Activated T-cell treated with anti-CD3 and anti-CD28 coated beads, Interleukin-2, amount 50 U/mL, for 1 hour (primary cell): ENCODE data around the gene CELA1.

Experiments
- DNase-seq: peaks from one replicate; pipeline ENCODE4 v3.0.0-alpha.2; 2020

The CELA1 gene

DNA sequence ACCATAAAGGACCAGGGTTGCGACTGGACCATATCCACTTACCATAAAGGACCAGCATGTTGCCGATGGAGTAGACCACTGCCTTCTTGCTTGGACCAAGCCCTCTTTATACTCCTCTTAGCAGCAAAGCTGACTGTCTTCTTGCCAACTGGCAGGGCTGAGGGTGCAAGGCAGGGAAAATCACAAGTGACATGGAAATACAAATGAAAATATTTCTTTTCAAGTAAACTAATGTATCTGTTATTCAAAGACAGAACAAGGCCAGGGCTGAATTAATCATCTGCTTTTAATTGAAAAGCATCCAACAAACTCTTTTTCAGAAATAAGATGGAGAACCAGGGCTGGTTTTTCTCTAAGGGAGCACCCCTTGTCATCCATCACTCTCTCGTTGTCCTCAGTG lies at the start of gene CELA1:
TSS of gene CELA1 (minus strand) at position 99 of the 400 bp plus-strand sequence. CDS start at position 58, 41 bp downstream.
- DNase-seq = no peak

DNA sequence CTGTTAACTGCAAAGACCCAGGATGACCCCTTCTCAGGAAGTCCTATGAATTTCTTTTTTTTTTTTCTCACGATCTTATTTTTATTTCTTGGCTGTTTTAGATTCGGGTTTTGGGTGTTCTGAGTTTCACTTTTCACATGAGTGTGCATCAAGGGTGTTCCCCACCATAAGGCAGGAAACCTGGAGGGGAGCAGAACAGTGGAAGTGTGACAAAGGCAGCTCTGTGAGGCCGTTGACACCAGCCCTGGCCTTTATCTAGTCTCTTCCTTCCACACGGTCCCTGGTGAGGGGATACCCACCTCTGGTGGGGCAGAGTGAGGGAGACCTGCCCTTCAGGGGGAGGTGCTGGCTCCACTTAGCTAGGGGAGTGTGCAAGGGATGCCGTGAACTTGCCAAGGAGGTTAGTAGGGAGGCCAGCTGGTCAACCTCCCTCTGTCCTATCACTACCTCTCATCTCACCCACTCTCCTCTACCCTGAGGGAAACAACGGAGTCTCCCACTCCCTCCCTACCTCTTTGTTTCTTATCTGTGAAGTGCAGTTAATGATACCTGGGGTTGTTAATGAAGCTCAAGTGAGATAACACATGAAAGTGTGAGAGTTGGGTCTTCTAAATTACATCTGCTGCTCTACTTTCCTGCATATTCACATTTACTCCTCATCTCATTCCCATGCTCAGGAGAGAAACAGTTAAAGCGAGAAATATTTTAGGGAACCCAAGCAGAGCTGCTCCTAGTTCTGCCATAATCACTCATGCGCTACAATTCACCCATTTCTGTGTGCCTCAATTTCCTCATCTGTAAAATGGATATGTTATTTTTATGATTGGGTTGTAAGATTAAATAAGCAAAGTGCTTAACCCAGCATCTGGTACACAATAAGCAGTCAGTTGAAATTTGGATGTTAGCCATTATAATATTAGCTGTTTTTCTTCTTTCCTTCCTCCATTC lies 49.1 kb upstream of the CELA1 start:
- DNase-seq = peak; percentile 36

DNA sequence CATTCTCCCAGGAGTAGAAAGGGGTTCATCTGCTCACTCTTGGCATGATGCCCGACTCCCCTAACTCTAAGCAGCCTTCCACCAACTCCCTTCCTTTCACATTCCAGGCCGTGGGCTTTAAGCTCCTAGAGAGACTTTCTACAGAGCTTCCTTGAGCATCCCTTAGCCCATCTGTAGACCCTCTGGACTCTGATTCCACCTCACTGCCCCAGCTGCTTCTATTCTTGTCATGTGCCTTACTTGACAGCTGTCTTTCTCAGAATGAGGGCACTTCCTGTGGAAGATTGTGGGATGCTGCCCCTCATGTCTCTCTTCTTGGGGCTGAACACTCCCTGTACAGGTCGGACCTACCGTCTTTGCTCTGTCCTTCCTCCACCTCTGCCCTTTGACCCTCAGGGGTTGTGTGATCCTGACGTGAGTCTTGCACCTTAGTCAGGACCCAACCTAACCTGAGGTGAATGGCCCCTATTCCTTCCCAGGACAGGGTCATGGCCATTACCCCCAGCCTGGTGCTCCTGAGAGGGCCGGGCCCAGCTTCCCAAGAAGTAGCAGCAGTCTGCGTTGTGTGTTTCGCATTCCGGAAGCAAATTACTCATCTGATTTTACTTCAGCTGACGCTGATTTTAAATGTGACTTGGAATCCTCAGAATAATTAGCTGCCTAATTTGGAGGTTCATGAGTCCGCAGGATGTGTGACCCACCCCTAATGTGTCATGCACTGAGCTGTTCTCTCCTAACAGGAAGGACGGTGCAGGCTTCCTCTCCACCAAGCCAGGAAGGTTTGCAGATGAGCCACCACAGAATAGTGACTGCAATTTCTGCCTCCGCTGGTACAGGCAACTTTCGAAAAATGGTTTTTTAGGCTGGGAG lies 47.4 kb upstream of the CELA1 start:
- DNase-seq = peak; percentile 57

DNA sequence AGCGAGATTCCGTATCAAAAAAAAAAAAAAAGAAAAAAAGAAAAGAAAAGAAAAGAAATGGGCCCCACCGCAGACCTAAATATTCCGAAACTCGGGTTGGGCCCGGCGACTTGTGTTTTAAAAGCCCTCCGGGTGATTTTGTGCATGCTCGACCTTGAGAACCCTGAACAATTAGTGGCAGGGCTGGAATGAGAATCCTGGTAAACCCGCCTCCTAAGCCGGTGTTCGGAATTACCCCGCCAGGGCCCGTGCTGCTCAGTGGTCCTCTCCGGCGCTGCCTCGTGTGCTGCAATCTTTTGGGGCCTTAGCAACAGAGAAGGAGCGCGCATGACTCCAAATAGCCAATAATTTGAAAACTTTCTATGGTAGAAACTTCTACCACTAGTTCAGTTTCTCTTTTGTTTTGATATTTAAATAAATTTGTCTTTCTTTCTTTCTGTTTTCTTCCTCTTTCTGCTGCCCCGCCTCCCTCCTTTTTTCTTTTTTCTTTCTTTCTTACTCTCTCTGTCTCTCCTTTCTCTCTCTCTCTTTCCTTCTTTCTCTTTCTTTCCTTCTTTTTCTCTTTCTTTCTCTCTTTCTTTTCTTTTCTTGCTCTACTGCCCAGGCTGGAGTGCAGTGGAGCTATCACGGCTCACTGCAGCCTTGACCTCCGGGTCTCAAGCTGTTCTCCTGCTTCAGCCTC lies 46.2 kb upstream of the CELA1 start:
- peak; percentile 41 for DNase-seq

DNA sequence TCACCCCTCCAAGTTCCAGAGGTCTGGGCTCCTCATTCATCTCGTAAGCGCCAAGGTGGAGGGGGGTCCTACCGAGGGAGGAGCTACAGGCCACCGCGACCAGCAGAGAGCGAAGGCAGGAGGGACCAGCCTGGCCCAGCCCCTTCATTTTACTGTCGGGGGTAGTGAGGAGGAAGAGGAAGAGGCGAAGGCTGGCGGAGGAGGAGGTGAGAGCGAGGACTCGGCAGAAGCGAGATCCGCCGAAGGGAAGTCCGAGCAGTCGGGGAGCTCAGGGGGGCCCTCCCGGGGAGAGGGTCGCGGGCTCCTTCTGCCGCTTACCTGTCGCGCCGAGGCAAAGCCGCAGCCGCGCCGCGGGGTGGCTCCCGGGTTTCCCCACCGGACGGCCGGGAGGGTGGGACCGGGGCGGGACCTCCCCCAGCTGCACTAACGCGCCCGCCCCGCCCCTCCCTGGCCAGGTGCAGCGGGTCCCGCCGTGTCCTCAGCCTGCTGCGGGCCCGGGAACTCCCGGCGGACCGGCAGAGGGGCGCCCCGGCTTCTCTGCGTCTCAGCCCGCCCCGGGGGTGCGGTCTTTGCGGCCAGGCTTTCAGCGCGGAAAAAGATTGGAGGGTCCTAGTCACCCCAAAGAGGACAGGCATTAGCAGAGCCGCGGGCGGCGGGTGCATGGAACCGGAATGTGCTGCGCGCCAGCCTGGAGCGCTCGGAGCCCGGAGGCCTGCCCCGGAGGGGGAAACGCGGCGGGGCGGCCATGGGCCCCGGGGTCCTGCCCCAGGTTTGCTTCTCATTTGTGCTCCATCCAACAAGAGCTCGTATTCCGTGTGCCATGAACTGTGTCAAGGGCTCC lies 45.0 kb upstream of the CELA1 start, which contains the start of gene GALNT6:
TSS of gene GALNT6 (minus strand) at position 124 of the 841 bp plus-strand sequence. CDS start 11,625 bp downstream, outside the sequence.
- peak; percentile 84 for DNase-seq

DNA sequence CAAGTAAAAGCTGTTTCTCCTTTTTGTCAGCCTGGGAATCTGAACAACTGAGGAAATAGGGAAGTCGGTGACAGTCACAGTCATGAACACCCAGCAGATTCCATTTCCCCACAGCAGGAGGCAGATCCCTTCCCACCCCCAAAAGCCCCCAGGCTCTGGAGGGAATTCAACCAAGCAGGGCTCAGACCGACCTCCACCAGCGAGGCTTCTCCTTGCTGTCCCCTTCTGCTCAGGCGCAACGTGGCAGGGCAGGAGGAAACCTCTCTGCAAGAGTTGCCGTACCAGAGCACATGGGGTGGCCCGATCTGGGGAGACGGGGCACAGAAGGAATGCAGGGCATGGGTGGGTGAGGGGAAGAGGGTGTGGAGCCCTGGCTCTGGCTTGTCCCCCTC lies 44.4 kb upstream of the CELA1 start:
- DNase-seq = no peak

DNA sequence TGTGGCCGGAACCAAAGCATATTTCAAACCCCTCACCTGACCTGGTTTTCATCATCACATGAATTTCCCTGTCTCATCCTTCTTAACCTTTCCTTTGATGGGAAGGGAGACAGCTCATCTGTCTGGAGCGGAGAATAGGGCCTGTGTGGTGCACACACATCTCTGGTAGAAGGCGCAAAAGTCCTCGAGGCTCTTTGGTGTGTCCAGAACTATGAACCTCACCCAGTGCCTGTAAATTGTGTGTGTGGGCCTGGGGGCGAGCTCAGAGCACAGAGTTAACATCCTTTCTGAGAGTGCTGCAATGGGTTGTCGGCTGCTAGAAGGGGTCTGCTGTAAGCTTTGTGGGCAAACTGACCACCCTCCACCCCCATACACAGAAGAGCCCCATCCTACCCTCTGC lies 44.0 kb upstream of the CELA1 start:
- no peak for DNase-seq

DNA sequence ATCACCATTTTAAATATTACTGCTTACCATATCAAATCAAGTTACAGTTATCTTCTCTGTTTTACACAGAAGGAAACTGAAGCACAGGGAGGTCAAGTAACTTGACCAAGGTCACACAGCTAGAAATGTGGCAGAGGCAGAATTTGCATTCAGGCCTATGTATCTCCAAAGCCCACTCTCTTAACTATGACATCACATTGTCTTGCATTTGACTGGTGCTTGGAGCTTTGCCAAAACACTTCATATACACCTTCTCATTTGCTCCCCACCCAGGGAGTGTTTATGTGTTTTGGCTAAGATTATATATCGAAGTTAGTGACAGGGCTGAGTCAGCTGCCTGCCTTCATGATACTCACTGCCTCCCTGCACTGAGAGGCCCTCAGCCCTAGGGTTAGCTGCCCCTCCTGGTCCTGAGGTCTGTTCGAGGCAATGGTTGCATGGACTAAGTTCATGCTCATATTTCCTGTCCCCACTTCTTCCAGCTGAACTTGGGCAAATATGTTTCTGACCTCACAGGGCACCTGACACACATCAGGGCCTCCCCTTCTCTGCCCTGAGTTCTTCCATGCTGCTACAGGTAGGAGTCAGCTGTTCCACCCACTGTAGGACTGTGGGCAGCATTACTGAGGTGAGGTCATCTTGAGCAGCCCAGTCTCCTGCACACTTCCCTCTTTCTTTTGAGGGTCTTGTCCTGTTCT lies 43.0 kb upstream of the CELA1 start:
- DNase-seq = peak; percentile 40

DNA sequence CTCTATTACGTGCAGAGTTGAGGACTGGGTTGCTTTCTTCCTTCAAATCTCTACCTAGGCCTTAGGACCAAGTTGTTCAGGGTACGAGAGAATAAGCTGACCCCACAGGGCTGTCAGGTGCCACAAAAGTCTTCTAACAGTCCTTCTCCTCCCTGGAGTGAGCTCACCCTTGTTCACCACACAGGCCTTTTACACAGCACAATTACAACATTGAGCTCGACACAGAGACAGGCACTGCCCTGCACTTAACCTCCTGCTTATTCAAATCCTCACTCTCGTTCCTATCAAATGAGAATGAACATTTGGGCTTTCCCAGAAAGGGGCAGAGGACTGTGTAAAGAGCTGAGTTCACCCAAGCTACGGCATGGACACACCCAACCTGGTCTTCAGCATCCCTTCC lies 42.4 kb upstream of the CELA1 start:
- no peak for DNase-seq

DNA sequence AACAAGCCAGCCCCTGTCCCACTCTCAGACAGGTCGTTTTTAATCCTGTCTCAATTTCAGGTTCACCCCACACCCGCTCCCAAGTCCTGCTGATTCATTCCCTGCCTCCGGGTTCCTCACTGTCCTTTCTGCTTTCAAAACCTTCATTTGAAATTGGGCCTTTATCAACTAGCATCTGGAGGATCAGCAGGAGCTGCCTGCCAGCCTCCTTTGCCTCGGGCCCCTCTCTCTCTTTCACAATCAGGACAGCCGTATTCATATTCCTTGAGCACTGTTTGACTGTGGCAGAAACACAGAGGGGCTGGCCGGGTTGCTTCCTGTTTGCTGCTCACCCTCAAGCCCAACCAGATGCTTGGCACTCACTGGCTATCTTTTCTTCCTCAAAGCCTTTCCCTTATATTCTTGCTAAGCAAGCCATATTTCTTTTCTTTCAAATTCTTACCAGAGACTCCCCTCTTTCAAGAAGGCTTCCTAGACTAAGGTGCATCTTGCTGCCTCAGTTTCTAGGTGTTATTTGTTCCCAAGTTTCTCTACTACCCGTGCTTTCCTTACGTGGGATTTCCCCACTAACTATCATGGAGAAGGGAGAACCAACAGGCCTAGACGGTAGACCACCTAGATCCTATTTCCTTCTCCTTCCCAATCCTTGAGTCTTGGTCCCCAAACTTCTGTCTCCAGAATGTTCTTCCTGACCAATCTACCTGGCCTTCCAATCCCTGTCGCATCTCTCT lies 41.8 kb upstream of the CELA1 start:
- DNase-seq = no peak

DNA sequence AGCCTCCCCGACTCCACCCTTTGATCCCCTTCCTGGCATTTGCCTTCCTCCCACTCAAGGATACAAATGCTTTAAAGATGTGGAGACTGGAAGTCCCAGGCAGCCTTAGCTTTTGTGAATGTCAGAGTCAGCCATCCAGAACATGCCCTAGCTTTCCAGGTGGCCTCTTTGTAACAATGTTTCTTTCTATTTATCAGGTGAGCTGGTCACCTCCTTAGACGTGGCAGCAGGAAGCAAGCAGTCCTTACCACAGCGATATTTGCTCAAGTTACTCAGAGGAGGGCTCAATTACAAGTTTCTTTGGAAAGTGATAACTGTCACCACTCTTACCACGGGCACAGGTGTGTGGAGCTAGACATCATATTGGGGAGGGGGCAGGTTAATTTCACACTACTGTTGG lies 39.9 kb upstream of the CELA1 start:
- DNase-seq = no peak

DNA sequence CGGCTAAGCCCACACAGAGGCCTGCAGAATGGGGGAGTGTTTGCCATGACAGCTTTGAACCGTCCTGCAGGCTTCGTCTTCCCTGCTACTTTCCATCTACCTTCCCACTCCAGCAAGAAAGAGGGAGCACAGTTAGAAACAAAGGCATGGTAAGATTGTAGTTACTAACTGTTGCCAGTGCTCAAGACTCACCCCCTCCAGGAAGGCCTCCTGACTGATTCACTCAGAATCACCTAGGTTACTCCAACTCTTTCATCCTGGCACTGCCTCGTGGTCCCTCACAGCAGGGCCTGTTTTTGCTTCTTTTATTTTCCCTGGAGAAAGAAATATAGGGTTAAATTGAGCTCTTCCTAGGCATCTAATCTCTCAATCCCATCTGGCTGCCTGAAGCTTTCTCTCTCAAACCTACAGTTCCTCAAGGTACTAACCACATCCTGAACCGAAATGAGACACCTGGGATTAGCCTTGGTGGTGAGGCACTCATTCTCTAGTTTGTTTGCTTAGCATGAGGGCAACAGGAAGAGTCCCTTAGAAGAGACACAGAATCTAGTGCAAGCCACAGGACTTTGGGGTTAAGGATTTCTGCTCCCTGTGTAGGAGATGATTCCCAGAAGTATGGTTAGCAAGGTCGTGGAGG lies 36.9 kb upstream of the CELA1 start:
- DNase-seq = no peak

DNA sequence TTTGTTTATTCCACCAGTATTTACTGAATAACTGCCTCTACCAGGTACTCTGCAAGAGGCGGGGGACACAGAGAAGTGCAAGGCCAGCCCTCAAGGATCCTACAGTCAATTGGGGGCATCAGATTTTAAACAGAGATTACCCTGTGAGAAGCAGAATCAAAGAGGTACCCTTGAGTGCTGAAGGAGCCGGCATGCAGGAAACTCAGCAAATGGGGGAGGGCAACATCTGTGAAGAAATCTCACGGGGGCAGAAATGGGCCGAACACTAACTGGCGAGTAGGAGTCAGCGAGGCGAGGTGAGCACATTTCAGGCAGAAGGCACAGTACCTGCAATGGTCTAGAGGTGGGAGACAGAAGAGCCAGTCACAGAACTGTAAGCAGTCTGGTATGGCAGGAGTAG lies 35.7 kb upstream of the CELA1 start:
- no peak for DNase-seq

DNA sequence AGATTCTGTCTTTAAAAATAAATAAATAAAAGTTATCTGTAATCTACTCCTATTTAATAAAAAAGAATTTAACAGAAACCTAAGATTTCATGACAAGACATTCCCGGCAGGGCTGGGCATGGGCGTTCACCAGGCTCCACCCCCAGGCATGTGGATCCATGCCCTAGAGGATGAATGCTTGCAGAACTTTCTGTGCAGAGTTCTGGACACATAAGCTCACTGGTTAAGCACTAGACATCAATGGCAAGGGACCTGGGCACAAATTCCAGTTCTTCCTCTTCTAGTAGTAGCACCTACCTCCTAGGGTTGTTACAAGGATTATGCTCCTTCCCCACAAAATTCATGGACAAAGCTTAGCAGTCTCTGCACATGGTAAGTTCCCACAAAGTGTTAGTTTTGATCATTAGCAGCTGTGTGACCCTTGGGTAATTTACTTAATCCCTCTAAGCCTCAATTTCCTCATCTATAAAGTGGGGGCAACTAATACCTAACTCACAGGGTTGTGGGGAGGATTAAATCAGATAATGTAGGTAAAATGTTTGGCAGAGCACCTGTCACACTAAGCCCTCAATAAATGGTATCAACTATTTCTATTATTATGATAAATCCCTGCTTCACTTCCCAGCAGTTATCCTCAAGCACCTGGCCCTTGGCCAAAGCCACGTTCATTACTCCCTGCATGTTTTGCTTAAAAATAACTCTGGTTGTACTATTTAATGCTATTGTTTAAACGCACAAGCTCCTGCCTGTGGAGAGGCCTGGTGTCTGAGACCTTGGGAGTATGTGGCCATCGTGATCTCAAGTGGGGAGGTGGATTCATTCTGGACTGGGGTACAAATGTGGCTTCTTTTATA lies 35.0 kb upstream of the CELA1 start:
- no peak for DNase-seq

DNA sequence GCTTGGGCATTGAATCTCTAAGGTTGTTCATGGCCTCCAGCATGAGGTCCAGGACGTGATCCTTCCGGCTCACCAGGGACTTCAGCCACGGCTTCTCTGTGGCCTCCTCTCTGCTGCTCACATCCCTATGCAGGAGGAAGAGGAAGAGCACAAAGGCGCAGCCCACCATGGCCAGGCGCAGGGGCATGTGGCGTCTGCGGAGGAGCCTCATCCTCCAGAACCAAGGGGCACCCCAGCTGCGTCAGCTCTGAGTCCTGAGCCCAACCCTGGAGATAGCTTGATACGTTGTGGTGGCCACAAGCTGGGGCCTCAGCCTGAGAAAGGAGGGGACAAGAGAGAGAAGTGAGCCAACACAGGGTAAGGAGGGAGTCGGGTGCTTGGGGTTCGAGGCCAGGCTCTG lies 33.1 kb upstream of the CELA1 start:
- DNase-seq = no peak

DNA sequence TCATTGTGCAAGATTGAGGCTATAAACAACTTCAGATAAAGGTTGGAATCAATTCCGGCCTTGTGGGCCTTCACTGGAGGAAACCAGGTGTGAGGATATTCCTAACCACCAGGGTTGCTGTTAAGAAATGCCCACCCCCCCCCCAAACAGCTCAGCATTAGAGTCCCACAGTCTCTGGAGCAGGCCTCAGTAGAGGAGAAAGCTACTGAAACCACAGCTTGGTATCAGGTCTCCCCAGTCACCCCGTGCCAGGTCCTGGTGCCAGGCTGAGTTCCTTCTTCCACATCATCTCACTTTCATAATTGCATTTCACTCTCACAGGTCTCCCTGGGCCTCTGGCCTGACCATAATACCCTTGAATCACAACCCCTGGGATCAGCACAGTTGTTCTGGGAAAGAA lies 32.3 kb upstream of the CELA1 start:
- DNase-seq = no peak

DNA sequence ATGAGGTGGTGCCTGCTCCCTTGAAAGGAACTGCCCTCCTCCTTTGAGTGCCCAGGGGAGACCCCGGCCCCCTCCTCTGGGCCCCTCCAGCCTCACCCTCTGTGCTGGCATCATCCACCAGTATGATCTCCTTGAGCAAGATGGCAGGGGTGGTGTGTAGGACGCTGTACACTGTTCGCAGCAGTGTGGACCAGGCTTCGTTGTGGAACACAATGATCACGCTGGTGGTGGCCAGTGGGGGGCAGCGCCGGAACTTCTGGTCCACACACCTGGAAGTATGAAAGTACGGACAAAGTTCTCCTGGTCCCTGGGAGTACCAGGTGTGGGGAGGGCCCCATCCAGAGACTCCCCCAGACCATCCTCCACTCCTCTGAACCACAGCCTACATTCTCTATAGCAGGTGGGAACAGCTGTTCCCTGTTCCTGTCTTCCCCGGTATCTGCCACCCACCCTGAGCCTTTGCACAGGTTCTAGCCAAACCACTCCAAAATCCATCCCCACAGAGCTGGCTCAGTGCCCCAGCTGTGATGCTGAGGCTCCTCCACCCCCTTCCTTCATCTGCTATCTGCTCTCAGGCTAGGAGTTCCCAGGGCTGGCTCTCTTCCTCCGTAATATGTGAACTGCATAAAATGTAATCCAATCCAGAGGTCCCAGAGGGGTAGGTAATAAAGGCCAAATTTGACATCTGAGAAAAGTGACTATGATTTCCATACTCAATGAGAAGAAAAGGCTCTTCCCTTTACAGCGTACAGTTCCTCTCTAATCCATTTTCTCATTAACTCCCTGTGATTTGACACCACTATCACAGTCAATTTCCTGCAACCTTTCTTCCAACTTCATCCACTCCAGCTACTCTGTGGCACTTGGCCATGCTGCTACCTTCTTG lies 30.9 kb upstream of the CELA1 start:
- no peak for DNase-seq

DNA sequence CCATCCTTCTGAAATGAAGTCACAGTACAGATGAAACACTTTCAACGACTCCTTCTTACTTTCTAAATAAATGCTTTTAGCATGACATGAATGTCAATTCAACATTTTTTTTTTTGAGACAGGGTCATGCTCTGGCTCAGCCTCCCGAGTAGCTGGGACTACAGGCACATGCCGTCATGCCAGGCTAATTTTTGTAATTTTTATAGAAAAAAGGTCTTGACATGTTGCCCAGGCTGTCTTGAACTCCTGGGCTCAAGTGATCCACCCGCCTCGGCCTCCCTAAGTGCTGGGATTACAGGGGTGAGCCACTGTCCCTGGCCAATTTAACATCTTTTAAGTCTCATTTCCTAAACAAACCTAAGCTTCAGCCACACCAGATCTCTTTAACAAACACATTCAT lies 28.4 kb upstream of the CELA1 start:
- no peak for DNase-seq
